Measurements from ENCODE around the gene SLC16A6. TPM values are rescaled to one million over a fixed set of nuclear protein-coding genes. Genes with fewer than 3 reads are reported as not detected.
"Not testable (repeated sequence)": the region's sequence is repeated elsewhere in the genome, so short reads cannot be mapped to it uniquely, and the experiment has no call there.

The SLC16A6 gene
- total RNA-seq, 4 donors from 2014 or later: 0.13 to 1.8 (median 0.46) TPM

DNA sequence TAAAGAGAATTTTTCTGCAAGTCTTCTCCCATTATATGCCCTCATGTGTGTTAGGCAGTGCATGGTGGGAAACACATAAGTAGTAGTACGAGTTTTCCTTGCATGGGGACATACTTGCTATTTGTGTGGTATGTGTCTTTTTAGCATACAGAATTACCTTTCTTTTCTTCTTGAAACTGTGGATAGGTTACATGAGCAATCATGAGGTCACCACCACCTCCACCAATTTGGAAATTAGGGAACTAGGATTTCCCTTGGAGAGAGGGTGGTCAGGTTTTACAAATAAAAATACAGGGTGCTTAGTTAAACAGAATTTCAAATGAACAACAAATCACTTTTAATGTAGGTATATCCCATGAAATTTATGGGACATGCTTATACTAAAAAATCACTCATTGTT lies 59.4 kb downstream of the SLC16A6 start:
- Histone ChIP-seq H3K9me3 (no peaks in the 10 kb centered on the region), H3K36me3 (no peaks in the 10 kb centered on the region), H3K4me3 (replicated peaks in 1 of 3) (no peak overlapping the region), H3K27ac (no peak overlapping the region), H3K27me3 (no peaks in the 10 kb centered on the region), H3K4me1 (peaks cover 10 to 13% of the 10 kb centered on the region in 2 donors)
- intact Hi-C loops (cut with DNase I): no loop called here
- no peak for TF ChIP-seq POLR2A (IDR thresholded peaks at IDR 0.05)
- TF ChIP-seq, protein P1, sequence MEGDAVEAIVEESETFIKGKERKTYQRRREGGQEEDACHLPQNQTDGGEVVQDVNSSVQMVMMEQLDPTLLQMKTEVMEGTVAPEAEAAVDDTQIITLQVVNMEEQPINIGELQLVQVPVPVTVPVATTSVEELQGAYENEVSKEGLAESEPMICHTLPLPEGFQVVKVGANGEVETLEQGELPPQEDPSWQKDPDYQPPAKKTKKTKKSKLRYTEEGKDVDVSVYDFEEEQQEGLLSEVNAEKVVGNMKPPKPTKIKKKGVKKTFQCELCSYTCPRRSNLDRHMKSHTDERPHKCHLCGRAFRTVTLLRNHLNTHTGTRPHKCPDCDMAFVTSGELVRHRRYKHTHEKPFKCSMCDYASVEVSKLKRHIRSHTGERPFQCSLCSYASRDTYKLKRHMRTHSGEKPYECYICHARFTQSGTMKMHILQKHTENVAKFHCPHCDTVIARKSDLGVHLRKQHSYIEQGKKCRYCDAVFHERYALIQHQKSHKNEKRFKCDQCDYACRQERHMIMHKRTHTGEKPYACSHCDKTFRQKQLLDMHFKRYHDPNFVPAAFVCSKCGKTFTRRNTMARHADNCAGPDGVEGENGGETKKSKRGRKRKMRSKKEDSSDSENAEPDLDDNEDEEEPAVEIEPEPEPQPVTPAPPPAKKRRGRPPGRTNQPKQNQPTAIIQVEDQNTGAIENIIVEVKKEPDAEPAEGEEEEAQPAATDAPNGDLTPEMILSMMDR (IDR thresholded peaks at IDR 0.05): no peak
- DNase-seq: no peak
- WGBS, 2 donors: 97 to 100% methylated on average over 1 of the region's 1 CpG

DNA sequence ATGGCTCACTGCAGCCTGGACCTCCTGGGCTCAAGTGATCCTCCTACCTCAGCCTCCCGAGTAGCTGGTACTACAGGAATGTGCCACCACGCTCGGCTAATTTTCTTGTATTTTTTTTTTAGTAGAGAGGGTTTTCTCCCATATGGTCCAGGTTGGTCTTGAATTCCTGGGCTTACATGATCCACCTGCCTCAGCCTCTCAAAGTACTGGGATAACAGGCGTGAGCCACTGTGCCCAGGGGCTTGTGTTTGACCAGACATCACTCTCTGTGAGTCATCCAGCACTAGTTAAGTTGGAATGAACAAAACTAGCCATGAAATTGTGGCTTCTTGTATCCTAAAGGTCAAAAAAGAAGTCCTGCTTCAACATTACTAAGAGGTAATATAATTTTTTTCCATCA lies 59.8 kb downstream of the SLC16A6 start:
- peaks cover 10 to 13% of the 10 kb centered on the region in 2 donors for H3K4me1 ChIP-seq
- H3K9me3 ChIP-seq; H3K4me3 ChIP-seq (replicated peaks in 1 of 3); H3K36me3 ChIP-seq; H3K27me3 ChIP-seq; DNase-seq; H3K27ac ChIP-seq; intact Hi-C loops (cut with DNase I): not testable (repeated sequence)
- WGBS, 2 donors: 90 to 93% methylated on average over 4 of the region's 4 CpGs

DNA sequence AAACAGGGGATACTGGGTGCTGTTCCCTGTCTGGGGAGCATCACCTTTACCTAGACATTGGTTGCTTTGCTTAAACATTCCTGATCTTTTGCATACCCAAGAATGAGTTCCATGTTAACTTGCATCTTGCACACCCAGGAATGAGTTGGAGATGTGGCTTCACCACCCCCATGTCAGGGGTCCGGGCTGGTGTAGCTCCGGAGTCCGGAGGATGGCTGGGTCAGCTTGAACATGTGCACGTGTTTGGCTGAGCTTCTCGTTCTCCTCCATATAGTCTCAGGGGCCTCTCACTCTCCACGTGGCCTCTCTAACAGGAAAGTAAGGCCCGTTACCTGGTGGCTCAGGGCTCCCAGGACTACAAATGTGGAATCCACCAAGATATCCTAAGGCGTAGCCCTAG lies 61.3 kb downstream of the SLC16A6 start:
- no peaks in the 10 kb centered on the region for H3K9me3 ChIP-seq
- TF ChIP-seq, protein P1 (IDR thresholded peaks at IDR 0.05): no peak
- TF ChIP-seq POLR2A (IDR thresholded peaks at IDR 0.05): no peak
- H3K4me3 ChIP-seq (replicated peaks in 1 of 3): no peak overlapping the region
- H3K36me3 ChIP-seq: no peaks in the 10 kb centered on the region
- H3K4me1 ChIP-seq: peaks cover 0 to 2% of the 10 kb centered on the region in 2 donors
- no peak for DNase-seq
- intact Hi-C loops (cut with DNase I): no loop called here
- 92 to 95% methylated on average over 8 of the region's 8 CpGs for WGBS, 2 donors
- H3K27me3 ChIP-seq: no peaks in the 10 kb centered on the region
- no peak overlapping the region for H3K27ac ChIP-seq

DNA sequence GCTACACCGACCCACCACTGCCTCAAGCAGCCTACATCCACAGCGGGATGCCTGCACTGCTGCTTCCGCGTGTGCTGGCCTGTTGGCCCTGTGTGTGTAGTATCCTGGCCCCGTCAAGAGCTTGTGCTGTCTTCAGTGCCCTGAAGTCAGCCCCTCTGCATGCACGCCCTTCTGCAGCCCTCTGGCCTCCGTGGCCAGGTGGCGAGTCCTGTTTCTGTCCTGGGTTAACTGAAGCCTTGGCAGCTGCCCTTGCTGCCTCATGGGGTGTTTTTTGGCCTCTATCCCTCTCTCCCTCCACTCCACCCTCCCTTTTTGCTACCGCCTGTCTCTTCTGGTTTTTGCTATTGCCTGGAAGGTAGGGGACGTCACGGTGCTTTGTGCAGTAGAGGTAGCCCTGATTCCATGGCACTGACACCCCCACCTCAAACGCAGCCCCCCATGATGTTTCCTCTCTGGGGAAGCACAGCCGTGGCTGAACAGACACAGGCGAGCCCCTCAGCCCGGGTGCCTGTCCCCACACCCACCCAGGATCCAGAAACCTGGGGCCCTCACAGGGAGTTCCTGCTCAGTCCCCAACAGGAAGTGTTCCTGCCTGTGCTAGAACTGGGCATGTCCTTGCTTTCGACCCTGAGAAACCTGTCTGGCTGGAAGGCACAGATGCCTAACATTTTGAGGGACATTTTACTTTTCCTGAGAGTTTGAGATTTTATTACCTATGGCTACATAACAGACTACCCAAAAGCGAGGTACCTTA lies 61.9 kb downstream of the SLC16A6 start:
- WGBS, 2 donors: 83 to 85% methylated on average over 17 of the region's 17 CpGs
- DNase-seq: no peak
- no peak for TF ChIP-seq POLR2A (IDR thresholded peaks at IDR 0.05)
- TF ChIP-seq, protein P1 (IDR thresholded peaks at IDR 0.05): no peak
- no peaks in the 10 kb centered on the region for H3K27me3 ChIP-seq
- no peaks in the 10 kb centered on the region for H3K9me3 ChIP-seq
- H3K27ac ChIP-seq: no peak overlapping the region
- no peaks in the 10 kb centered on the region for H3K4me1 ChIP-seq
- H3K36me3 ChIP-seq: no peaks in the 10 kb centered on the region
- intact Hi-C loops (cut with DNase I): no loop called here
- no peak overlapping the region for H3K4me3 ChIP-seq (replicated peaks in 1 of 3)

DNA sequence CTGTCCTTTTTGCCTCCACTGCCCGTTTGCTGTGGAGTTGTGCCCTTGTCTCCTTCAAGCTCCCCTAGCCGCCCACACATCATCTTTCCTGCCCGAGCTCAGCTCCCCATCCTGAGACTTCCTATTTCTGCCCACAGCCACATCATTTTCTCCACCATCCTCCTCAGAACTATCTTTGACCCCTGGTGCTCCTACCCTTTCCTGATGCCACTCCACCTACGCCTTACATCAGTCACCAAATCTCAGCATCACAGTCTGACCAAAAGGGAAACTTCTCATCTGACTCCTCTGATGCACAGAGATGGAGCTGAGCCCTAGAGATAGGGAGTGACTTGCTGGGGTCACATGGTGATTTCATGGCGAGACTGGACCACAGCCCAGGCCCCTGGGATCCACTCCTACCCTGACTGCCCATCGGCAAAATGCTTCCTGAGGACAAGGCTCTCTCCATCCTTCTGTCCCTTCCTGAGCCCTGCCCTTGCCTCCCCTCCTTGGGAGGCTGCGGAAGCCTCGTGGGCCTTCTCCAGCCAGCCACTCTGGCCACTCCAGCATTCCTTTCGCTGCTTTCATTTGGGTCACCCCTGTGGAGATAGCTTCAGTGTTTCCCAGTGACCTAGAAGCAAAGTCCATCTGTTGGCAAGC lies 62.8 kb downstream of the SLC16A6 start:
- H3K4me3 ChIP-seq (replicated peaks in 1 of 3); H3K4me1 ChIP-seq; H3K27me3 ChIP-seq; intact Hi-C loops (cut with DNase I); H3K9me3 ChIP-seq; H3K36me3 ChIP-seq; H3K27ac ChIP-seq; DNase-seq: not testable (repeated sequence)
- WGBS, 2 donors: 91 to 95% methylated on average over 9 of the region's 9 CpGs

DNA sequence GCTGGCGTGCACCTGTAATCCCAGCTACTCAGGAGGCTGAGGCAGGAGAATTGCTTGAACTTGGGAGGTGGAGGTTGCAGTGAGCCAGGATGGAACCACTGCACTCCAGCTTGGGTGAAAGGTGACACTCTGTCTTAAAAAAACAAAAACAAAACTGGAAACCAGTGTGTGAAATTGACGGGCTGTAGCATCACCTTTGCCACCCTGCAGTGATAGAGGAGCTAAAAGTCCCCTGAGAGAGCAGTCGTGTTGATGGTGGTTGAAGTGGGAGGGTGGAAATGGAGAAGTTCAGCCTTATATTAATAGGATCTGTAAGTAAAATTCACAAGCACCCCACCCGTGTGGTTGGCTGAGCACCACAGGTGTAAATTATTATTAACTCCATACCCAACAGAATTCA lies 65.9 kb downstream of the SLC16A6 start:
- intact Hi-C loops (cut with DNase I); H3K4me1 ChIP-seq; H3K27me3 ChIP-seq; H3K27ac ChIP-seq; H3K36me3 ChIP-seq; DNase-seq; H3K4me3 ChIP-seq (replicated peaks in 1 of 3); H3K9me3 ChIP-seq: not testable (repeated sequence)
- 80 to 89% methylated on average over 4 of the region's 4 CpGs for WGBS, 2 donors
